GM18873 (cell line): Measurements from ENCODE around the gene DACT1.

Source experiments
- ATAC-seq: cut with Tn5 transposase; IDR thresholded peaks from one replicate; pipeline ENCODE4 v1.9.1; 2021; ENCODE audit warnings: mild to moderate bottlenecking, moderate library complexity, moderate number of reproducible peaks; ENCODE audit not compliant: unreplicated experiment, low FRiP score

The DACT1 gene

DNA sequence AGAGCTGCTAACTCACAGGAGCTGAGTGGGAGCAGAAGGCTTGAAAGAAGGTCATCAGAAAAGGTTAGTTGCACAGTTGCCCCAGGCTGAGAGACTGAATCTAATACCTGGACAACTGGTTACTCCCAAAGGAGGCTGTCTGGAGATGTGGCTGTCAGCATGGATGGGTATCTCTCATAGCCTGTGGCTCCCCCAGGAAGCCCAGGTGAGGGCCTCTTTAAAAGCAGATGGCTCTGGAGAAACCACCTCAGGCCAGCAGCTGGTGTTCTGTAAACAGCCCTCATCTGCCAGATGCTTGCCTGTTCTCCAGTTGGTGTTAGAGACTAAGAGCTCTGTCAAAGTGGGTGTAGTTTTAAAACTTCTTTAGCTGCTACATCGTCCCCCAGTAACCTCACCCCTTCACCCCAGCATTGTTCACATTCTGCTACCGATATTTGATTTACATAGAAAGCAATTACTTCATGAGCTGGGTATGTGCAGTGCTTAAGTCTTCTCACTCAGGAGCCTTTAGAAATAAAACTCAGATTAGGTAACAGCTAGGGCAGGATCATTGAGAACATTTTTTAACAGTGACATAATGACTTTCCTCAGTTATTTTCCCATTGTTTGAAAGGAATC lies 25.8 kb downstream of the DACT1 start:
- no peak for ATAC-seq

DNA sequence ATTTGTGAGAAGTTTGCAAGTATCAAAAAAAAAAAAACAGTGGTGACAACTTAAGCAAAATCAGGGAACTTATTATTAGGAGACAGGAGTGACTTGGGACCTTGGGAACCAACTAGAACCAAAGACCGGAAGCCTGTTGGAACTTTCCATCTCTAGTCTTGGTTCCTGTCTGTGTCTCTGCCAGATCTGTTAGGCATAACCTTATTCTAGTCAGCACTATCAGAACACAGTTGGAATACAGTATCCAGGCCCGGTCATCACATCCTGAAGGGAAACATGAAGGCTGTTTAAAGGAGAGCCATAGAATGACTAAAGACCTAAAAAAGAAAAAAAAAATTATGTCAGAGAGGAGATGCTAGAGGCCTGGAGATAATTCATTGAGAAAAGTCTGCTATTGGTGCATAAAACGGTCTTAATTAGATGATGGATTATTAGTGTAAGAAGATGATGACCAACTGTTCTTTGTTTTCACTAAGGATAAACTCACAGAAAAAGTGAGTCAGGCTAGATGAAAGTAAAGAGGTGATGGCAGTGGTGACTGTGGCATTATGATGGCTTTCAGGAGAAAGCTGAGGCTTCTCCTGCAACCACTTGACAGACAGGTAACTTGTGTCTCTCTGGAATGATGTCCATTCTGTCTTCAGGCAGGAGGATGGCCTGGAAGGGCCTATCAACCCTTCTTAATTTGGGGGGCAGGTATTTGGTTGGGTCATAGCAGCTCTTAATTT lies 28.2 kb downstream of the DACT1 start:
- ATAC-seq: no peak

DNA sequence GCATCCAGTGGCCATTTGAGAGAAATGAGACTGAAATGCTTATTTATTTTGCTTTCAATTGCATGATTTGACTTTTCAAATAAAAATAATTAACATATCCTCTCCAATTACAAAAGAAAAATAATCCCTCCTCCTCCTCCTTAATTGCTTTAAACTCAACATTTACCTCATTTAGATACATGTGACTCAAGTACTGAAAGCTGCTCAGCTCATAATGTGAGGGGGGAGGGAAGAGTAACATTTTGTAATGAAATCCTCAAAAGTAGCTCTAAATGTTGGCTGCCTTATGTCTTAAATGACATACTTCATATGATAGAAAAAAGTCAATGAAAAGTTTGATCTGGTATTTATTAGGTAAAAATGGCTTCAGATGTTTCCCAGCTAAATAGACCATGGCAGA lies 29.0 kb downstream of the DACT1 start:
- no peak for ATAC-seq

DNA sequence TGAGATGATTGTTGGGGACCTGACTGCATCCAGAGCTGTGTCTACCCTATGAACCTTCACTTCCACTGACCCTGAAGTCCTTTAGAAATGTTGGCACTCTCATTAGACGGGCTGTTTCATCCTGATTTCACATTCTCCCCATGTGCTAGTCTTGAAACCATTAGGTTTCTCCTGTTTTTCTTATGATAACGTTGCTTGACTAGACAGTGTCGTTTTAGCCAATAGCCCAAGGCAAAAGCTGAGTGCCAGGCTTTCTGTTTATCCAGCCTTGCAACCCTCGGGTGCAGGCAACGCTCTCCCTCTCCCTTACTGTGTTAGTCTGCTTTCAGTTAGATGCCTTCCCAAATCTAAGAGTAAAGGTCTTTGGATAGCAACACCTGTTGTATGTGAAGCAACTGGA lies 30.1 kb downstream of the DACT1 start:
- no peak for ATAC-seq

DNA sequence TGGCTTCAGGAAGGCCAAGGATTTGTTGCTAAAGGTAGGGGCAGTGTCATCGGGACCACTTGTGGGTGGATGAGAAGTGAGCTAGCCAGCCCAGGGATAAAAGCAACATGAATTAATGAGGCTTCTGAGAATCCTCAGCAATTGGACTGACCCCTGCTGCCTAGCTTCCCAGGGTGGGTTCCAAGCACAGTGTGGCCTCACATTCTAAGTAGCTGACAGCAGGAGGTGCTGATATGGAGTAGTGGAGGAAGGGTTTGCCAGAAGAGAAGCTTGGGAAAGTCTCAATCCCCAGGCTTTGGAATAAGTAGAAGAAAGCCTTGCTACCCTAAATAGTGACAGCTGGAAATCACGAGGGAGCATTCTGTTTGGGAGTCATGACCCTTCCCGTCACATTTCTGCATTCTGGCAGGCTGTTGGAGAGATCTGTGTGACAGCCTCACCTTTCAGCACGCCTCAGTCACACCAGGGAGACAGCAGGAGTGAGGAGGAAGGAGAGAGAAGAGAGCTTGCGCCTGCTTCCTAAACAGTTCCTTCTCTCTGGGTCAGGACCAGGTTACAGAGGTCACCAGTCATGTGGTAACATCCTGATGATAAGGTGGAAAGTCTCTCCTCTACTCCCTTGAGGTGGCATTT lies 31.2 kb downstream of the DACT1 start:
- ATAC-seq: no peak

DNA sequence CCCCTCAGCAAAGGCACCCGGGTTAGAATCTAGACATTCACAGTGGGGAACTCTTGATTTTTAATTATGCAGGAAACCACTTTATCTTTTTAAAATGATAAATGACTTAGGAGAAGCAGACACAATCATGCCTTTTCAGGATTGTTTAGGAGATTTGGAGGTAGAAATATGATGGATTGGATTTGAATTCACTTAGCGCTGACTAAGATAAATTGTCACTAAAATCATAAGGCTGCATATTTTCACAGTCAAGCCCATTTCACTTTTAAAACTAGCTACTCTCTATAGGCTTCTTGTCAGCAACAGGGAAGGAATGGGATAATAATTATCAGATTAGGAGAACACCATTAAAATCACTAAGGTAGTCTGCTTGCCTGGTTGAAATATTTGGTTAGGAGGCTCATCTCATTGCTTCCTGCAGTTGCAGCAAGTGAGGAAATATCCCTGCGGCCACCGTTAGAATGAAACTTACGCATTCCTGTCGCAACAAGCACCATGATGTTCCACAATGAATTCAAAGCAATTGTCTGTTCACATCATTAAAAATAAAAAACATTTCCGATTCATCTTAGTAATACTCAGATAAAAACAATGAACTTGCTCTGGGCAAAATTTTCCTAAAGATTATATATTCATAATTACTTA lies 31.9 kb downstream of the DACT1 start:
- ATAC-seq: no peak

DNA sequence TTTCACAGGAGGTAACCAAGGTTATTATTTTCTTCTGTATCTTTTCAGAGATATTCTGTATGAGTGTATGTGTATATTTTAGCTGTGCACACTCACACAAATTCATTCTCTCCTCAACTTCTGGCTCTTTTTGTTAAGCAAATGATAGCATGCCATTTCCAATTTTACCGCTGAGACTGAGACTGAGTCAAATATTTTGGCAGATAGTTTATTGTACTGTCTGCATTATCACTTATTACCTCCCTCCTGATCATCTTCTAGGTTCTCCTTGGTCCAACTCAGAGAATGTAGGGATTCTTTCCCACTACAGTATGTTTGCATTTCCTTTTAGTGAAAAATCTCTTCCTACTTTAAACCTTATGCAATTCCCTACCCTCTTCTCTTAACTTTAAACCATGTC lies 33.3 kb downstream of the DACT1 start:
- no peak for ATAC-seq

DNA sequence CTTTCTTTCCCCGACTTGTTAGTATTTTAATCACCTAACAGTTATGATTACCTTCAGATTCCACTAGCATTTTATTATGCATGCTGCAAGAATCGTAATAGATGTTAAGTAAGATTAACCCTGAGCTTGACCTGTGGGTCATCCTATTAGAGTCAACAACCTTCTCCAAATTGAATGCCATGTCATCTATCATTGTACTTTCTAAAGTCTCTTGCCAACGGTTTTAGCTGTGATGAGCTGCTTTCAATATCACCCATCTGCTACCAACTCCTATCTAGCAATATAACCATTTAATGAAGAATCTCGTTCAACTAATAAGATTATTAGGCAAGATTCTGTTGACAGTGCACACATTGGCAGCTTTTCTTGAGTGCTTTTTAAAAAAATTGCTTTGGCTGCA lies 33.7 kb downstream of the DACT1 start:
- ATAC-seq: no peak

DNA sequence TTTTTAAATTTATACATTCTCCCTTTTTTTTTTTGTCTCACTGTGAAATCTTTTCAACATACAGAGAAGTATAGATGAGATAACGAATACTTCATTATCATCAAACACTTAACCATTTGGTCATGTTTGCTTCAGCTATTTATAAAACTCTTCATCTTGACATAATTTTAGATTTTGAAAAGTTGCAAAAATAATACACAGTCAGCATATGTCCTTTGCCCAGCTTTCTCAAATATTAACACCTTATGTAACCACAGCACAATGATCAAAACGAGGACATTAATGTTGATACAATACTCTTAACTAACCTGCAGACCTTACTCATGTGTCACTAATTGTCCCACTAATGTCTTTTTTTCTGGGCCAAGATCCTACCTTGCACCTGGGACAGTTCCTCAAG lies 36.0 kb downstream of the DACT1 start:
- ATAC-seq: no peak

DNA sequence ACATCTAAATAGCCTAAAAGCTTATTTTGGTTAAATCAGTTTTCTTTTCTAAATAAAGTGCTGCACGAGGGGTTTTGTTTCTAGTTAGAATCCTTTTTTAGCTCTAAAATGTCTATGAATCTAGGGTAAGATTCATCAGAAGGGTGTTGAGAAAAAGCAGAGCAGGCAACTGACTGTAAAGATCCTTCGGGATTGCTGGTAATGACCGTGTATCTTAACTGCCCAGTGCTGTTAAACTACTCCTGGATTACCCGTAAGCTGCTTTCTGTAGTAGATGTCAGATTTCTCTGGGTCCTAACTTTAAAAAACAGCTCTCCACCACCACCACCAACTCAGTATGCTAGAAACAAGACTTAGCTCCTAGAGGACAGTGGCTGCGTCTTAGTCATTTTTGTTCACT lies 39.2 kb downstream of the DACT1 start:
- no peak for ATAC-seq

DNA sequence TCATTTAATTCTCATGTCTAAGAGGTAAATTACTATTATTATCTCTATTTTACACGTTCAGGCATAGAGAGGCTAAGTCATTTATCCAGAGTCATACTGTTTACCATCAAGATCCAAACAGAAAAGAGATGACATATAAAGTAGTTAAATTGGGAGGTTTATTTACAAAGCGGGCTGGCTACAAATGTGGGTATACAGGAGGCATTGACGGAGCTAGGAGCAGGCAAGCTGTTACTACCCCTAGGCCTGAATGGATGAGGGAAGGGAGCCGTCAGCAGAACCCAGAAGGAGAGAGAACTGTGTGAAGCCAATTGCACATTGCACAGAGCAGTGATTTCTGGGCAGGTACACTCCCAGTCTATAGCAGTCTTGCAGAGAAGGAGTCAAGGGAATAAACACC lies 39.8 kb downstream of the DACT1 start:
- ATAC-seq: no peak

DNA sequence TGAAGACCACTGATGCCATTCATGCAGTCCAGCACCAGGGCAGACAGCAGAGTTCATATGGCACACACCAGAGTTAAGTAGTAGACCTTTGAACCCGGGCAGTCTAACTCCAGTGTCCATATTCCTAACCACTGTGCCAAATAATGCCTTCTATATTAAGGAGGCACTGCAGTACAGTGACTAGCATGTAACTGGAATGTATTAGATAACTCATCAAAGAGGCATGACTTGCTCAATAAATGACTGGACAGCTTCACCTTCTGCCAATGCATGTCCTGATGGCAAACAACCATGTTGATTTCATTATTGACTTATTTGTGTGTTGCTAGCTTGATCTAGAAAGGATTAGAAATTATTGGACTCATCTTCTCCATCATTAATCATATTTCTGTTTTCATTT lies 40.2 kb downstream of the DACT1 start:
- ATAC-seq: no peak

DNA sequence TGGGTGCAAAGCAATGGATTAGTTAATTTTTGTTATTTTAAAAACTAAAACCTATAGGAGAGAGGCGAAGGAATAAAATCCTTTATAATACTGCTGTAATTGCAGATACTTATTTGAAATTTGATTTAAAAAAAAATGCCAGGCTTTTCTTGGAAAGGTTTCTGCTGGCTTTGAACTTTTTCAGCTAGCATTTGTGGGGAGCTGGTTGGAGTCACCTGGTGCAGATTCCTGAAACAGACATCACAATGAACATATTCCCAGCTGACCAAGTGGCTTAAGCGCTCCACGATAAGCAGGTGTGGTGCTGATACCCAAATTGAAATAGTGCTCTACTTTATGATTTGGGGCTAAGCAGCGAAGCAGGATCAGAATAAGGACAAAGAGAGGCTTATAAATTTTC lies 42.9 kb downstream of the DACT1 start:
- ATAC-seq: no peak

DNA sequence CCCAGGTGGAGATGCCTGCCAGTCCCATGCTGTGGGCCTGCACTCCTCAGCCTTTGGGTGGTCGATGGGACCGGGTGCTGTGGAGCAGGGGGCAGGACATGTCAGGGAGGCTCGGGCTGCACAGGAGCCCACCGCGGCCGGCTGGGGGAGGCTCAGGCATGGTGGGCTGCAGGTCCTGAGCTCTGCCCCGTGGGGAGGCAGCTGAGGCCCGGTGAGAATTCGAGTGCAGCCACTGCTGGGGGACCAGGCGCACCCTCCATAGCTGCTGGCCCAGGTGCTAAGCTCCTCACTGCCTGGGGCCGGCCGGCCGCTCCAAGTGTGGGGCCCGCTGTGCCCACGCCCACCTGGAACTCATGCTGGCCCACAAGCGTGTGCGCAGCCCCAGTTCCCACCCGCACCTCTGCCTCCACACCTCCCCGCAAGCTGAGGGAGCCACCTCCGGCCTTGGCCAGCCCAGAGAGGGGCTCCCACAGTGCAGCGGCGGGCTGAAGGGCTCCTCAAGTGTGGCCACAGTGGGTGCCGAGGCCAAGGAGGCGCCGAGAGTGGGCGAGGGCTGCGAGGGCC lies 49.6 kb downstream of the DACT1 start:
- ATAC-seq: no peak

DNA sequence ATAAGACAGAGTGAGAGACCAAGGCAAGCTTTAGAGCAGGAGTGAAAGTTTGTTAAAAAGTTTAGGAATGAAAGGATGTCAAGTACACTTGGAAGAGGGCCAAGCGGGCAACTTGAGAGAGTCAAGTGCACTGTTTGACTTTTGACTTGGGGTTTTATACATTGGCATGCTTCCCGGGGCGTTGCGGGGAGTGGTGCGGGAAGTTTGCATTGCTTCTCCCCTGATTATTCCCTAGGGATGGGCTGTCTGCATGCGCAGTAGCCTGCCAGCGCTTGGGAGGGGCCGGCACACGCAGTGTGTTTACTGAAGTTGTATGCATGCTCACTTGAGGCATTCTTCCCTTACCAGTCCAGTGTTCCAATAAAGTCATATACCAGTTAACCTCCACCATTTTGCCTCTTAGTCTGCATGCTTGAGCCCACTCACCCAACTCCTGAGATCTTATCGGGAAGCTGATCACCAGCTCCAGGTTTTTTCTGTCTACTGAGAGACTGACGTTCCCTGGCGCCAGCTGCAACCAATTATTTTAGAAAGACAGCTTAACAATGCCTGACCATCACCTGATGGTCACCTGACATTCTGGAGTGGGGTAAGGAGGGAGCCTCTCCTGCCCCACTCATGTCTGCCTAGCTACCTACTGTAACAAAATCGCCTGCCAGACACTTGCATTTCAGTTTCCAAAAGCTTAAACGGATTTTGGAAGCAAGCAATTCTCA lies 53.2 kb downstream of the DACT1 start:
- ATAC-seq: no peak

DNA sequence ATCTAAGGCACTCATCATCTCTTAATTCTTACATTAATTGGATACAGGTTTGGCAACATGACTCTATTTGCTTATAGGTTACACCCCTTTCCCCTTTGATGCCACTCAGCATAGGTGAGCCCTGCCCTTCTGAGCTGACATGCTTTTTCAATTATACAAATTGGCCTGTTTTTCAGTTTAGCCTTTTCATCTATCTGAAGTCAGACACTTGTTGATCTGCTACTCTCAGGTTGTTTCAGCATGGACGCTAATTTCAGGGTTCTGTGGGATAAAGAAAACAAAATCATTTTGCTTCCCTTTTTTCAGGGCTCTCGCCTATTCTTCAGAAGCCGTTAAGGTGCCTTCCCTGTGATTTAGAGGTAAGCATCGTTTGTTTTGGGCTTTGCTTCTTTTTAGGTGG lies 55.3 kb downstream of the DACT1 start:
- ATAC-seq: no peak

DNA sequence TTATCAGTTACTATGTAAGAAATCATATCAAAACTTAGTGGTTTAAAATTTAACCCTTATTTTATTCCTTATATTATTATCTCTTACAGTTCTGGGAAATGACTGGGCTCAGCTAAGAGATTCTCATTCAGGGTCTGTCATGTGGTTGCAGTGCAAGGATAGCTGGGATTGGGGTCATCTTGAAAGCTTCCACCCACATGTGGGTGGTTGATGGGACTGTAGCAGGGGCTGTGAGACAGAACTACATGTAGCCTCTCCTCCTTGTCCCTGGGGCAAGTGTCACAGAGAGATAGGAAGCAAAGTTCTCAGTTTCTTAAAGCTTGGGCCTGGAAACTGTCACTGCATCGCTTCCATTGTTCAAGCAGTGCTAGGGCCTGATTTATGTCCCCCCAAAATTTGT lies 57.8 kb downstream of the DACT1 start:
- no peak for ATAC-seq

DNA sequence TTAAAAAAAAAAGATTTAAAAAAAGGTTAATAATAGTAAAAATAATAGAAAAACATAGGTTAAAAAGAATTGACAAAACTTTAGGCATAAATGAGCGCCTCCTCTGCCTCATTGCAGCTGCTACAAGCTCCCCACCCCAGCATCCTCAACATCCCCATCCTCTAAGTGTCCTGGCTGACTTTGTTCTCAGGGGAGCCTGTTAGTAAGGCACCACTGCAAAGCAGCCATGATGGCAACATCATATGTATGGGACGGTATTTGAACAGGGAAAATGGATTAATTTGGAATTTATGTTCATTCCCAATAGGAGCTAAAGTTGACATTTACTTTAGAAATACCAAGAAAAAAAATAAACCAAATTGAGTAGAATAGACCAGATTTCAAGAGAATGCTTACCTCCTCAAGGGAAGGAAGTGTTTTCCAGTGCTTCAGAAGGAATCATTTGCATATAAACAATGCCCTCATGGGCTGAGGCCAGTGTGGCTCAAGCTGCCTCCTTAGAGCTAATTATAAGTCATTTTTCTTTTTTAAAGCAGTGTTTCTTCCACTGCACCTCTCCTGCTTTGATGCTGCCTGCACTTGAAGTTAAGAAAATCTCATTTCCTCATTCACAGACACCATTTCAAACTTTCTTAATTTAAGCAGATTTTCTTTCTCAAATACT lies 59.6 kb downstream of the DACT1 start:
- ATAC-seq: no peak
